Naive thymus-derived CD8-positive, alpha-beta T cell (primary cell): ENCODE data around the gene TMIGD3. TPM values are rescaled to one million over a fixed set of nuclear protein-coding genes. Genes with fewer than 3 reads are reported as not detected.

Experiments
- ATAC-seq, 2 donors: fragments of 150-1000 bp; cut with Tn5 transposase in 1 of 2; sonication (Bioruptor Pico), chemical (Tn5 transposase) in 1 of 2; 1 replicate in 1 of 2; 2 replicates in 1 of 2; pipeline ENCODE4 v1.10.0; 2021; ENCODE audit warnings: mild to moderate bottlenecking in 2 of 2, moderate library complexity in 2 of 2
- POLR2A ChIA-PET: fragments of 350-600 bp; sonication (Branson Sonifier 250); formaldehyde crosslinking; loops from one replicate; lab custom pipeline; 2021; ENCODE audit warnings: antibody characterized with exemption; lab: Charles Lee
- DNase-seq, 10 donors: peaks; one replicate each; pipeline versions ENCODE4 v3.0.0 to v3.0.0-alpha.2; 2020 to 2022
- H3K27ac Mint-ChIP-seq, 10 donors: one replicate each; pipeline ENCODE4 v1.8.0; 2020 to 2022; ENCODE audit warnings: mild to moderate bottlenecking in 10 of 10, mixed read lengths in 10 of 10, moderate library complexity in 4 of 10, inconsistent platforms in 1 of 10
- H3K27me3 Mint-ChIP-seq, 5 donors: one replicate each; pipeline ENCODE4 v1.8.0; 2021 to 2022; ENCODE audit warnings: mixed read lengths in 5 of 5
- H3K36me3 Mint-ChIP-seq, 3 donors: one replicate each; pipeline ENCODE4 v1.8.0; 2020 to 2022; ENCODE audit warnings: mixed read lengths in 3 of 3, mild to moderate bottlenecking in 2 of 3, inconsistent platforms in 1 of 3
- H3K4me1 Mint-ChIP-seq, 4 donors: one replicate each; pipeline ENCODE4 v1.8.0; 2021 to 2022; ENCODE audit warnings: mixed read lengths in 4 of 4
- H3K4me3 Mint-ChIP-seq, 10 donors: one replicate each; pipeline ENCODE4 v1.8.0; 2020 to 2022; ENCODE audit warnings: mild to moderate bottlenecking in 10 of 10, mixed read lengths in 10 of 10, moderate library complexity in 6 of 10, inconsistent platforms in 1 of 10
- H3K9me3 Mint-ChIP-seq, 9 donors: one replicate each; pipeline ENCODE4 v1.8.0; 2020 to 2022; ENCODE audit warnings: mixed read lengths in 9 of 9, mild to moderate bottlenecking in 3 of 9, inconsistent platforms in 1 of 9, moderate library complexity in 1 of 9
- polyA plus RNA-seq, 3 donors: library from polyadenylated mRNA; unstranded; fragments of 300-500 nt; fragmentation: Illumina TruSeq; gene quantifications; one replicate each; pipeline ENCODE4 v1.2.3, GENCODE V29; 2021
- total RNA-seq, 8 experiments: library from RNA in 2 of 8; stranded (reverse) in 2 of 8; gene quantifications; one replicate each; pipeline ENCODE4 v1.2.3 and lab custom pipeline; 2021 to 2026

The TMIGD3 gene
- total and polyA plus RNA-seq, 5 experiments from 2014 or later, result not detected

DNA sequence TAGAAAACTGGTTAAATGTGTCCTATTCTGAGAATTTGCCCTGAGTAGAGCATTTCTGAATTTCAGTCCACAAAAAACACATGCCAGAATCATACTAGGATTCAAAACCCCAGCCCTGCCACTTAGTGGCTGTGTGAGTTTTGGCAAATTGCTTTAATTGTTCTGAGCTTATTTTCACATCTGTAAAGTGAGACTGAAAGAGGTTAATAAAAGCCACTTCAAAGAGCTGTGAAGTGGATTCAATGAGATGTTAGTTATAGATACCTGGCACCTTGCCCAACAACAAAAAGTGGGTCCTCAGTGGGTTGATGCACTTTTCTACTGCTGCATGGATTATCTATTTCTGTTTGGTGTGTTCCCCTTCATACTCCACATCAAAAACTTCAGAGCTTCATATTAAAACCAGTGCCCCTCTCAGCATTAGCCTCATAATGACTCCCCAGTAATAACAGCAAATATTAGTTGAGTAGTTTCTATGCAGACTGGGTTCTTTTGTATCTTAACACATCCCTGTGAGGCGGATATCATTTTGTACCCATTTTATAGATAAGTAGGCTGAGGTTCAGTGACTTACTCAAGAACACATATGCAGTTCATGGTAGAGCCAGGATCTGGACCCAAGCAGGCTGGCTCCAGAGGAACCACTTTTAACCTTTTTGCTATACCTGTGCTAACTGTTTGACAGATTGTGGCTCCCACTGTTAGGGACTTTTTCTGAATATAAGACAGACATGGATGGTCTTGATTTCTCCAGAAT, 14.2 kb upstream of the TMIGD3 start:
- Mint-ChIP-seq H3K27ac (peak overlapping the region in 8 of 10 donors; percentile 15 to 91 (median 56)), H3K27me3 (no peaks in the 10 kb centered on the region), H3K4me3 (peak overlapping the region in 8 of 10 donors; percentile 46 to 86 (median 66)), H3K9me3 (no peaks in the 10 kb centered on the region), H3K36me3 (no peaks in the 10 kb centered on the region), H3K4me1 (peaks cover 25 to 50% (median 47%) of the 10 kb centered on the region in 4 donors)
- DNase-seq (peak in 5 of 10 donors; percentile 27 to 55 (median 45)), ATAC-seq (peak; percentile 11 to 18)
- POLR2A ChIA-PET, result interaction anchor here (0.6 to 2.0 kb wide), 5 partner anchors 10 to 136 kb away, joined by 3 to 30 read pairs (median 4); no protein-coding TSS in a partner anchor

DNA sequence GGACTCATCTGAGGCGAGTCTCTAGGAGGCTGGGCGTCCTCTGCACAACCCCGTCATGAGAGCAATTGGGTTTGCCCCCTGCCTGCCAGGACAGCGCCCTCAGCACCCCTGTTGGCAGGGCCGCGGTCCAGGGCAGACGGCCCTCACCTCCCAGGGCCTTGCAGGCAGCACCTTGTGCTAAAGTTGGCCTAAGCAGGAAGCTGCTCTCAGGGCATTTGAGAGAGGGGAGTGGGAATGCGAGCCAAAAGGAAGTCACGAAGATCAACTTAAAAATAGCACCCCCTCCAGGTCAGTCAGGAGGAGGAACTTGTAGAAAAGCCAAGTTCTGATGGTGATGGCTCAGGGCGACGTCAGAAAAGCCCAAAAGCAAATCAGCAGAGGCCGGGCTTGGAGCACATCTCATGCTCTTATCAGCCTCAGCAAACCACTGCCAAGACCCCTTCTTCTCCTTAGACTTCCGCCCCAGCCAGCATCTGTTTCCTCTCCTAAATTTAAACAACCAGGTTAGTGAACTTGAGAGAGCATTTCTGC, 12.6 kb upstream of the TMIGD3 start:
- Mint-ChIP-seq H3K9me3 (no peaks in the 10 kb centered on the region), H3K27ac (peak overlapping the region; percentile 58 to 94 (median 84)), H3K27me3 (no peaks in the 10 kb centered on the region), H3K36me3 (no peaks in the 10 kb centered on the region), H3K4me1 (peaks cover 30 to 50% (median 47%) of the 10 kb centered on the region in 4 donors), H3K4me3 (peak overlapping the region; percentile 65 to 86 (median 80))
- POLR2A ChIA-PET, result interaction anchor here (0.8 to 2.0 kb wide), 9 partner anchors 8 to 104 kb away, joined by 3 to 30 read pairs (median 4); partner anchors contain the start of gene RAP1A
- DNase-seq, result peak in 9 of 10 donors; percentile 26 to 76 (median 59)
- peak; percentile 74 to 87 for ATAC-seq

DNA sequence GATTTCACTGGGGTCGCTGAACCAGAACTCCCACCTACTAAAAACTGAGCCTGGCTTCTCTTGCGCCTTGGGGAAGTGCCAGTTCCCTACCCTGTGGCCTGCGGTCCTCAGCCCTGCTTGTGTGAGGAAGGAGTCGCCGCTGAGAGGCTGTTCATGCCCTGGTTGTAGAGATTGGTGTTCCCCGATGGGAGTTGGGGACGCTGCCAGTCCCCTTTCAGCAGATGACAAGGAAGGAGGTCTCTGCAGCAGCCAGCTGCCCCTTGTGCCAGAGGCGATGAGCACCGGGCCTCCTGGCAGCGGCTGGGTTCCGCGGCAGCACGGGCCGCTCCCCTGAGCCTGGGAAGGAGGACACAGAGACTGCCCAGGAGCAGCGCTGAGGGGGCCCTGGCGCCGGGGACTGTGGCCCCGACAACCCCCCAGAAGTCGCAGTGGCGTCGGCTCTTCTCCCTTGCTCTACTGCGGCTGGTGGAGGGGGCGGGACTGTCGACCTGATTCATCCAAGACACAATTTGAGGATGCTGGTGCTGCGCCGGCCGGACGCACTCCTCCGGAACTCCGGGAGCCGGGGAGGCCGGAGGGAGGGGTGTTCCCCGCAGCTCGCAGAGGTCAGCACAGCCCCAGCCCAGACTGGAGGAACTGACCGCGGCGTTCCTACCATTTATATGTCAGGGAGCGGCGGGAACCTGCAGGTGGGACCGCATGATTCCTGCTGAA, 12.0 kb upstream of the TMIGD3 start:
- Mint-ChIP-seq H3K36me3 (no peaks in the 10 kb centered on the region), H3K4me1 (peaks cover 30 to 50% (median 47%) of the 10 kb centered on the region in 4 donors), H3K9me3 (no peaks in the 10 kb centered on the region), H3K27ac (peak overlapping the region in 9 of 10 donors; percentile 16 to 91 (median 84)), H3K27me3 (no peaks in the 10 kb centered on the region), H3K4me3 (peak overlapping the region; percentile 65 to 86 (median 80))
- POLR2A ChIA-PET, result interaction anchor here (1.2 to 1.7 kb wide), 4 partner anchors 19 to 105 kb away, joined by 3 to 8 read pairs (median 4); partner anchors contain the start of gene RAP1A
- ATAC-seq (peak; percentile 9 to 38), DNase-seq (peak in 3 of 10 donors; percentile 12 to 22 (median 15))

DNA sequence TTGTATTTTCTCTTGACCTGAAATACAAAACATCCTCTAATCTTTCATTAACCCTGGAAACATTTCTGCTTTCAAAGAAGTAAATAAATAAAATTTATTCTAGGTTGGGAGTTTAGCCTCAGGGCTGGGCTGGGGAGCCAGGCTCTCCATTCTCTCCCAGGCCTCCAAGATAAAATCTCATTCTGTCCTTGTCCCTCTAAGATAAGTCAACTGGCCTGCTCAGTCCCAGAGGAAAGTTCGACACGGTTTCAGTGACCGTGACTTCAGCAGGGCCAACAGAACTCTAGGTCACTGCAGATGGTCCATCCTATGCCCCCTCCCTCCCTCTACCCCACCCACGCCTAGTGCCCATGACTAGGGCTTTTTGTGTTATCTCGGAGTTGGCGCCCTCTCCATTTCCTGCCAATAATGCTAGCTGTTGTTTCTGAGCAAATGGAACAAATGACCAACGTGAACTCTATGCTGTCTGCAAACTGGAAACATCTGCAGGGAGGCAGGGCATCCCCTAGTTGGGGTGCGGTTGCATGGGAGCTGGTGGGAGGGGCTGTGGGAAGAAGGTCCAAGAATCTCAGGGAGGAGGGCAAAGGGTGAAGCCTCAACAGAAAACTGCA, 10.1 kb upstream of the TMIGD3 start:
- peak overlapping the region in 6 of 10 donors; percentile 3 to 61 (median 51) for H3K27ac Mint-ChIP-seq
- no peaks in the 10 kb centered on the region for H3K36me3 Mint-ChIP-seq
- H3K4me1 Mint-ChIP-seq, result peaks cover 27 to 49% (median 42%) of the 10 kb centered on the region in 4 donors
- H3K27me3 Mint-ChIP-seq, result no peaks in the 10 kb centered on the region
- no peaks in the 10 kb centered on the region for H3K9me3 Mint-ChIP-seq
- ATAC-seq, result no peak
- POLR2A ChIA-PET, result no interaction called here
- no peak for DNase-seq
- H3K4me3 Mint-ChIP-seq, result peak overlapping the region in 2 of 10 donors; percentile 8 to 66

DNA sequence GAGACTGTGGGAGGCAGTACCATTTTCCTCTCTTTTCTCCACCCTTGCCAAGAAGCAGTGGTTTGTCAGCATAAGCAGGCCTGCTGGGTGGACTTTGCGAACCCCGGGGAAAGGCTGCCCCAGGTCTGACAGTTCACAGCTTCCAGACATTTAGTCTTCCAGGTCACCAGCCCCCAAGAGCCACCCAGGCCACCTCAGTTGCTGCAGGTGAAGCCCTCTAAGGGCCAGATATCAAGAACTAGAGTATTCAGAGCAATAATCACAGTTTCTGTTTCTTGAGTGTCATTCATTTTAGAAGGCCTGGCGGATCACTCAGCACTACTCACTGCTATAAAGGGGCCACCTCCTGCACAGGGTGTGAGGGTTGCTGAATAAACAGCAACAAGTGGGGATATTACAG, 9.5 kb upstream of the TMIGD3 start:
- H3K9me3 Mint-ChIP-seq, result no peaks in the 10 kb centered on the region
- POLR2A ChIA-PET, result interaction anchor here (1.0 kb wide), 1 partner anchor 80 kb away, joined by 3 read pairs; no protein-coding TSS in a partner anchor
- ATAC-seq (no peak), DNase-seq (no peak)
- H3K27ac Mint-ChIP-seq, result peak overlapping the region in 5 of 10 donors; percentile 32 to 60 (median 45)
- no peaks in the 10 kb centered on the region for H3K36me3 Mint-ChIP-seq
- H3K4me1 Mint-ChIP-seq, result peaks cover 29 to 49% (median 43%) of the 10 kb centered on the region in 4 donors
- H3K4me3 Mint-ChIP-seq, result peak overlapping the region in 3 of 10 donors; percentile 7 to 13 (median 8)
- no peaks in the 10 kb centered on the region for H3K27me3 Mint-ChIP-seq

DNA sequence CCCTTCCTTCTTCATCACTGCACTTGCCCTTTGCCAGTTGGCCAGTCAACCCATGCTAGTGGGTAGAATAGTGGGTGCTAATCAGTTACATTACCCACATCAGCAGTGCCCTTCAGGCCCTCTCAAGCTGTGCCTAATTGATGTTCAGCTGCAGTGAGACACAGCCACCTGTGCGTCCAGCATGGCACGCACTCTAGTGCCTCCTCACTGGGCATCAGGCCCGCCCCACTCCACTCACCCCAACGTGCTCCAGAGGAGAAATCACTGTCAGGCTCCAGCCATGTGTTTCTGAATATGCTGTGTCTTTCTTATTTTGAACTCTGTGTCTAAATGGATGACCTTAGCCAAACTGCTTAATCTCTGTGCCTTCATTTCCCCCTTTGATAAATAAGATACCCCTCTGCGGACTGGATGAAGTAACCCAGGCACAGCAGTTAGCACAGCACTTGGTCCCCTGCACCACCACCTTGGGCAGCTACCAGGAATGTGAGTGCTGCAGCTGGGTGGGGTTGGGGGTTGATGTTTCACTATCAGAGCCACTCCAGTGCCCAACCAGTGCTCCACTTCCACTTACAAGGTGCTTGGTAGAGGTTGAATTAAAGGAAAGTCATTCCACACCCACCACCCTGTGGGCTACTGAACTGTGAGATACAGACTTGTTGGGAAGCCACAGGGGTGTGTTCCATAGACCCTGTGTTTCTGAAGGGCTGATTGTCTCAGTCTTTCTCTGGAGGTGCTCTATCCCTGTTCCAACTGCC, 8.9 kb upstream of the TMIGD3 start:
- peak overlapping the region in 3 of 10 donors; percentile 7 to 55 (median 55) for H3K4me3 Mint-ChIP-seq
- POLR2A ChIA-PET, result interaction anchor here (1.0 kb wide), 1 partner anchor 81 kb away, joined by 3 read pairs; no protein-coding TSS in a partner anchor
- H3K4me1 Mint-ChIP-seq, result peaks cover 25 to 49% (median 41%) of the 10 kb centered on the region in 4 donors
- ATAC-seq (no peak), DNase-seq (no peak)
- H3K27ac Mint-ChIP-seq, result peak overlapping the region in 7 of 10 donors; percentile 8 to 60 (median 48)
- H3K27me3 Mint-ChIP-seq, result no peaks in the 10 kb centered on the region
- no peaks in the 10 kb centered on the region for H3K36me3 Mint-ChIP-seq
- no peaks in the 10 kb centered on the region for H3K9me3 Mint-ChIP-seq

DNA sequence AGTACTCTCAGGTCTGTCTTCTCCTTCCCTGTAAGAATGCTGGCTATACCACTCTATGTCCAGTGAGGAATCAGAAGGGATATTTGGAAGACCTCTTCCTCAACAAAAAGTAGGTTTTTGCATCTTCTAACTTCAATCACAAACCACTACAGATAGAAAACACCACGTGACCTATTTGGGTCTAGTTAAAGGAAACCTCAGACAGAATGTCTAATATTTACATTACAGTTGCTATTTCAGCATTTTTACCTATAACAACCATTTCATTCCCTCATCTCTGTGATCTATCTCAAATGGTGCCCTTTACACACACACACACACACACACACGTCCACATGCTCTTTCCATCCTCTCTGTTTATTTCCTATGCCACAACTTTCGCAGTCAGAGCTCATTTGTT, 7.9 kb upstream of the TMIGD3 start:
- Mint-ChIP-seq H3K27ac (no peak overlapping the region), H3K27me3 (no peaks in the 10 kb centered on the region), H3K4me3 (no peak overlapping the region), H3K4me1 (peaks cover 21 to 45% (median 37%) of the 10 kb centered on the region in 4 donors), H3K9me3 (no peaks in the 10 kb centered on the region), H3K36me3 (no peaks in the 10 kb centered on the region)
- ATAC-seq (no peak), DNase-seq (peak in 3 of 10 donors; percentile 31 to 40 (median 38))
- POLR2A ChIA-PET, result interaction anchor here (0.8 kb wide), 1 partner anchor 244 kb away, joined by 3 read pairs; the partner anchor contains the start of gene DDX20

DNA sequence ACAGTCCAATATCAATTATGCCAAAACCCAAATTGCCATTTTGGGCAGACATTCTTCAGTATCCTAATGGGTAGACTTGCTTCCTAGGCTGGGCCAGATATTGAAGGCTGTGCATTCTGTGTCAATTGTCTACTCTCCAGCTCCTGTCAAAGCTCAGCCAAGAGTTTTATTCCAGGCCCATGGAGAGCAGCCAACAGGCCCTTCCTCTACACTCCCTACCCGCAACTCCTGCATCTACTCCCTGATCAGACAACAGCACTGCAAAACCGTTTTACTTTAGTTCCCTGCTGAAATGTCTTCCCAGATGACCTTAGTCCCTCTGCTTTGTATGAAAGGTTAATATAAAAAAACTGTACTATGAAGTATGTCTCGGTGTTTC, 6.6 kb upstream of the TMIGD3 start:
- no peaks in the 10 kb centered on the region for H3K27me3 Mint-ChIP-seq
- H3K4me3 Mint-ChIP-seq, result no peak overlapping the region
- no peak for DNase-seq
- no peaks in the 10 kb centered on the region for H3K36me3 Mint-ChIP-seq
- POLR2A ChIA-PET, result no interaction called here
- ATAC-seq, result no peak
- H3K27ac Mint-ChIP-seq, result no peak overlapping the region
- peaks cover 28 to 49% (median 39%) of the 10 kb centered on the region in 4 donors for H3K4me1 Mint-ChIP-seq
- no peaks in the 10 kb centered on the region for H3K9me3 Mint-ChIP-seq

DNA sequence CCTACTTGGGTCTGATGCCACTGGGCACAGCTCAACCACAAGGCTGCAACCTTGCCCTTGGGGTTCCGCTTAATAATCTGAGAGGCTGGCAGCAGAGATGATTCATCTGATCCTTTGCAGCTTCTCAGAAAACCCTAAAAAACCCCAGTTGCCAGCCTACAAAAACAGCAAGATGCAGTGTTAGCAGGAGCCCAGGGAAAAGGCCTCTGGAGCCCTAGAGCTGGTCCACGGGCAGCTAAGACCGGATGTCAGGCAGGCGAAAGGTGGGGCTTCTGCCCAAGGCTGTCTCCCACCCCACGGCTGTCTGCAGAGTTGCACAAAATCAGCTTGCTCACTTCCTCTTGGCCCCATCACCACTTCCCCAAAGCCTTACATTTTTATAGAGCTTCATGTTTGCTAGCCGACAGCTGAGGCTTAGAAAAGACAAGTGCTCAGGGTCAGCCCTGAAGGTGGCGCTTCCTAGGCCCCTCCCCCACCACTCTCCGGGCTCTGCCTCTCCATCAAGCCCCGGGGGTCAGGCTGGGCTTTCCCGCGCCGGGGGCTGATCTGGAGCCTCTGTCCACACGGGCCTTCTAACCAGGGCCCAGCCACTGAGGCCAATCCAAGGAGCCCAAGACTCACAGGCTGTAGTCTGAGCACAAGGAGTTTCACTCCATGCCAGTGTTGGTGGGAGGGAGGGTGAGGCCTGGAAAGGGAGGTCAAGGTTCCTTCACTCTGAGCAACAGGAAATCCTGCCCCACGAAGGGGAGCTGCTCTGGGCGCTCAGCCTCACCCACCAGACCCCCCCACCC, 4.2 kb upstream of the TMIGD3 start:
- Mint-ChIP-seq H3K4me1 (peaks cover 33 to 59% (median 52%) of the 10 kb centered on the region in 4 donors), H3K9me3 (no peaks in the 10 kb centered on the region), H3K27ac (peak overlapping the region in 9 of 10 donors; percentile 79 to 98 (median 95)), H3K27me3 (no peaks in the 10 kb centered on the region), H3K36me3 (no peaks in the 10 kb centered on the region), H3K4me3 (peak overlapping the region; percentile 62 to 90 (median 84))
- ATAC-seq (peak; percentile 64 to 65), DNase-seq (peak in 9 of 10 donors; percentile 18 to 72 (median 35))
- POLR2A ChIA-PET, result interaction anchor here (0.6 to 3.6 kb wide), 42 partner anchors 9 to 1717 kb away, joined by 3 to 34 read pairs (median 4); partner anchors contain the start of genes C1orf162, DDX20, INKA2 and RAP1A

DNA sequence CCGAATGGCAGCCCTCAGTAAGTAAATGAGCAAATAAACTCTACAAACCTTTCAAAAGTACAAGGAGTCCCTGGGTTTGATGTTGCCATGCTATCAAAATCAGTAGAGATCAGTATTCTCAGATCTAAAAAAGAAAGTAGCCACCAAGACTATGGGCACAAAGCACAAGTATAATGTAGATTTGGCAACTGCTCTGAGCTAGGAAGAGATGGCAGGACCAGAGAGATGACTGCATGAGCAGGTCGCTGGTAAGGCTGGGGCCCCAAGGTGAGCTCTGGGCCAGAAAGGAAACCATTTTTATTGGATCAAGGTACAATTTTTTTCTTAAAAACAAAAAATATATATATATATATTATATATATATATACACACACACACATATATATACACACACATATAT, 3.1 kb upstream of the TMIGD3 start:
- H3K4me1 Mint-ChIP-seq, result peaks cover 29 to 61% (median 55%) of the 10 kb centered on the region in 4 donors
- POLR2A ChIA-PET, result interaction anchor here (0.8 to 3.6 kb wide), 6 partner anchors 10 to 248 kb away, joined by 3 to 33 read pairs (median 18); partner anchors contain the start of gene RAP1A
- H3K27me3 Mint-ChIP-seq, result no peaks in the 10 kb centered on the region
- peak overlapping the region in 8 of 10 donors; percentile 29 to 61 (median 52) for H3K4me3 Mint-ChIP-seq
- H3K27ac Mint-ChIP-seq, result peak overlapping the region; percentile 43 to 94 (median 81)
- DNase-seq (no peak), ATAC-seq (no peak)
- no peaks in the 10 kb centered on the region for H3K9me3 Mint-ChIP-seq
- H3K36me3 Mint-ChIP-seq, result no peaks in the 10 kb centered on the region
